CD14-positive monocyte (primary cell): ENCODE data around the gene EIF4E. TPM values are rescaled to one million over a fixed set of nuclear protein-coding genes. Genes with fewer than 3 reads are reported as not detected.

ENCODE experiments used
- DNase-seq, 3 donors: peaks; one replicate each; pipeline ENCODE4 v3.0.0-alpha.2; 2011 to 2022
- H2AFZ ChIP-seq: 2 replicates; pipeline ENCODE4 v1.6.0; 2012; ENCODE audit warnings: mild to moderate bottlenecking, low read depth, low read length, inconsistent platforms; ENCODE audit not compliant: insufficient read depth, poor library complexity, severe bottlenecking
- H3K27ac ChIP-seq, 2 donors: 1 replicate in 1 of 2; 2 replicates in 1 of 2; pipeline ENCODE4 v1.5.1; 2012 to 2013; ENCODE audit warnings: low read length in 2 of 2, control low read depth in 1 of 2, inconsistent platforms in 1 of 2, low read depth in 1 of 2, mild to moderate bottlenecking in 1 of 2
- H3K27me3 ChIP-seq, 2 donors: one replicate each; pipeline versions ENCODE4 v1.6.0 to v1.6.1; 2011 to 2013; ENCODE audit warnings: low read length in 2 of 2; ENCODE audit not compliant: control insufficient read depth in 2 of 2, insufficient read depth in 2 of 2
- H3K36me3 ChIP-seq, 2 donors: replicated peaks in 1 of 2; 1 replicate in 1 of 2; 2 replicates in 1 of 2; pipeline versions ENCODE4 v1.5.1 to v1.6.1; 2012 to 2013; ENCODE audit warnings: low read length in 2 of 2, control low read depth in 1 of 2, inconsistent platforms in 1 of 2, mild to moderate bottlenecking in 1 of 2; ENCODE audit not compliant: insufficient read depth in 2 of 2, control insufficient read depth in 1 of 2
- H3K4me1 ChIP-seq, 2 donors: 1 replicate in 1 of 2; 2 replicates in 1 of 2; pipeline versions ENCODE4 v1.5.1 to v1.6.1; 2012 to 2013; ENCODE audit warnings: low read length in 2 of 2, control low read depth in 1 of 2, inconsistent platforms in 1 of 2, mild to moderate bottlenecking in 1 of 2, moderate library complexity in 1 of 2; ENCODE audit not compliant: insufficient read depth in 2 of 2, control insufficient read depth in 1 of 2
- H3K4me2 ChIP-seq: replicated peaks from 2 replicates; pipeline ENCODE3; 2012; ENCODE audit warnings: low read length, moderate library complexity, mild to moderate bottlenecking; ENCODE audit not compliant: poor library complexity, severe bottlenecking; ENCODE audit errors: extremely low read depth
- H3K4me3 ChIP-seq, 3 experiments: fragments of 200-600 bp in 1 of 3; sonication (generic) in 1 of 3; replicated peaks in 1 of 3; 1 replicate in 2 of 3; 2 replicates in 1 of 3; pipeline ENCODE4 v1.5.1; 2011 to 2013; ENCODE audit warnings: low read length in 3 of 3, mild to moderate bottlenecking in 3 of 3, control low read depth in 2 of 3, low read depth in 2 of 3, inconsistent platforms in 1 of 3, moderate library complexity in 1 of 3
- H3K79me2 ChIP-seq: 2 replicates; pipeline ENCODE4 v1.6.0; 2012; ENCODE audit warnings: mild to moderate bottlenecking, control low read depth, inconsistent platforms, low read length, moderate library complexity; ENCODE audit not compliant: insufficient read depth
- H3K9ac ChIP-seq: 2 replicates; pipeline ENCODE4 v1.6.0; 2017; ENCODE audit warnings: low read length, mild to moderate bottlenecking; ENCODE audit not compliant: insufficient read depth, poor library complexity, severe bottlenecking
- H3K9me3 ChIP-seq, 2 donors: replicated peaks in 1 of 2; 1 replicate in 1 of 2; 2 replicates in 1 of 2; pipeline versions ENCODE4 v1.5.1 to v1.6.1; 2012 to 2013; ENCODE audit warnings: low read length in 2 of 2, control low read depth in 1 of 2; ENCODE audit not compliant: control insufficient read depth in 1 of 2, insufficient read depth in 1 of 2
- H4K20me1 ChIP-seq: 2 replicates; pipeline ENCODE4 v1.6.0; 2012; ENCODE audit warnings: mild to moderate bottlenecking, low read length, control low read depth, moderate library complexity; ENCODE audit not compliant: insufficient read depth
- H3K27ac Mint-ChIP-seq, 7 donors: one replicate each; pipeline ENCODE4 v1.8.0; 2020; ENCODE audit warnings: mild to moderate bottlenecking in 7 of 7, mixed read lengths in 7 of 7, moderate library complexity in 6 of 7, inconsistent platforms in 2 of 7
- H3K27me3 Mint-ChIP-seq, 3 donors: one replicate each; pipeline ENCODE4 v1.8.0; 2021 to 2022; ENCODE audit warnings: low read depth in 3 of 3, mild to moderate bottlenecking in 3 of 3, mixed read lengths in 3 of 3, moderate library complexity in 3 of 3, inconsistent platforms in 1 of 3
- H3K36me3 Mint-ChIP-seq, 2 donors: one replicate each; pipeline ENCODE4 v1.8.0; 2020; ENCODE audit warnings: mixed read lengths in 2 of 2, inconsistent platforms in 1 of 2, mild to moderate bottlenecking in 1 of 2
- H3K4me1 Mint-ChIP-seq: one replicate; pipeline ENCODE4 v1.8.0; 2020; ENCODE audit warnings: mild to moderate bottlenecking, mixed read lengths
- H3K4me3 Mint-ChIP-seq, 2 donors: one replicate each; pipeline ENCODE4 v1.8.0; 2020; ENCODE audit warnings: mild to moderate bottlenecking in 2 of 2, mixed read lengths in 2 of 2, moderate library complexity in 1 of 2
- H3K9me3 Mint-ChIP-seq, 7 donors: one replicate each; pipeline ENCODE4 v1.8.0; 2020 to 2022; ENCODE audit warnings: mixed read lengths in 7 of 7, mild to moderate bottlenecking in 6 of 7, moderate library complexity in 6 of 7, inconsistent platforms in 2 of 7
- CTCF ChIP-seq: fragments of 200-600 bp; IDR thresholded peaks from one replicate; pipeline ENCODE4 v1.8.0; 2022; ENCODE audit warnings: antibody characterized with exemption, mild to moderate bottlenecking
- WGBS: methylation state at CpG from one replicate; pipeline ENCODE4 v1.1.5; 2013; ENCODE audit warnings: missing lambda C conversion rate; ENCODE audit not compliant: insufficient coverage; 5-methylcytosine and 5-hydroxymethylcytosine counted together
- intact Hi-C, 2 donors: fragments of 100-400 bp; cut with micrococcal nuclease; formaldehyde crosslinking; loops; one replicate each; pipeline versions ENCODE4 v1.15.0 to v1.15.1; 2023
- polyA plus RNA-seq, 3 donors: library from polyadenylated mRNA; depleted of rRNA in 1 of 3; unstranded in 2 of 3; stranded (reverse) in 1 of 3; fragments of 300-500 nt in 2 of 3; fragments of >200 nt in 1 of 3; fragmentation: Illumina TruSeq in 2 of 3; gene quantifications; 1 replicate in 2 of 3; 2 replicates in 1 of 3; pipeline ENCODE4 v1.2.3, GENCODE V29; 2012 to 2021

The EIF4E gene
- polyA plus RNA-seq, 3 donors: 25.0 to 50.8 (median 48.6) TPM

- no peak for TF ChIP-seq CTCF
- no CpG with 5 or more reads among the region's 2 CpGs for WGBS
- Histone ChIP-seq H3K9me3 (no peaks in the 10 kb centered on the region), H3K4me1 (no peaks in the 10 kb centered on the region), H3K9ac (no peak overlapping the region), H4K20me1 (no peaks in the 10 kb centered on the region), H3K4me3 (no peak overlapping the region), H3K36me3 (no peaks in the 10 kb centered on the region), H3K27ac (no peak overlapping the region), H3K27me3 (no peaks in the 10 kb centered on the region), H3K4me2 (no peak overlapping the region), H3K79me2 (no peaks in the 10 kb centered on the region), H2AFZ (no peak overlapping the region)
- no peaks in the 10 kb centered on the region for H3K9me3 Mint-ChIP-seq
- DNase-seq: no peak
- H3K4me1 Mint-ChIP-seq: no peaks in the 10 kb centered on the region
- H3K27ac Mint-ChIP-seq: no peak overlapping the region
- no peak overlapping the region for H3K4me3 Mint-ChIP-seq
- H3K36me3 Mint-ChIP-seq: no peaks in the 10 kb centered on the region
- no peaks in the 10 kb centered on the region for H3K27me3 Mint-ChIP-seq
- intact Hi-C loops: no loop called here
These were observed 16.4 kb upstream of the EIF4E start for GRCh38 chr4:98945297-98945850.

GRCh38 chr4:98939892-98940298, 11.0 kb upstream of the EIF4E start:
- peak; percentile 66 for TF ChIP-seq CTCF
- Histone ChIP-seq H3K4me3 (no peak overlapping the region), H2AFZ (no peak overlapping the region), H3K4me2 (no peak overlapping the region), H3K9ac (no peak overlapping the region), H4K20me1 (no peaks in the 10 kb centered on the region), H3K4me1 (no peaks in the 10 kb centered on the region), H3K27ac (no peak overlapping the region), H3K27me3 (no peaks in the 10 kb centered on the region), H3K79me2 (no peaks in the 10 kb centered on the region), H3K9me3 (no peaks in the 10 kb centered on the region), H3K36me3 (no peaks in the 10 kb centered on the region)
- no peaks in the 10 kb centered on the region for H3K9me3 Mint-ChIP-seq
- DNase-seq: peak; percentile 35 to 58 (median 51)
- H3K36me3 Mint-ChIP-seq: no peaks in the 10 kb centered on the region
- peaks cover 0 to 2% (median 0%) of the 10 kb centered on the region in 3 donors for H3K27me3 Mint-ChIP-seq
- H3K4me1 Mint-ChIP-seq: peaks cover 5% of the 10 kb centered on the region
- intact Hi-C loops: no loop called here
- no peak overlapping the region for H3K4me3 Mint-ChIP-seq
- H3K27ac Mint-ChIP-seq: no peak overlapping the region
- no CpG with 5 or more reads among the region's 2 CpGs for WGBS
